ENCODE results near the gene PNPLA2. TPM values are rescaled to one million over a fixed set of nuclear protein-coding genes. Genes with fewer than 3 reads are reported as not detected.

PNPLA2 gene
- total and polyA plus RNA-seq, 8 donors = 59.1 to 234 (median 95.9) TPM

DNA sequence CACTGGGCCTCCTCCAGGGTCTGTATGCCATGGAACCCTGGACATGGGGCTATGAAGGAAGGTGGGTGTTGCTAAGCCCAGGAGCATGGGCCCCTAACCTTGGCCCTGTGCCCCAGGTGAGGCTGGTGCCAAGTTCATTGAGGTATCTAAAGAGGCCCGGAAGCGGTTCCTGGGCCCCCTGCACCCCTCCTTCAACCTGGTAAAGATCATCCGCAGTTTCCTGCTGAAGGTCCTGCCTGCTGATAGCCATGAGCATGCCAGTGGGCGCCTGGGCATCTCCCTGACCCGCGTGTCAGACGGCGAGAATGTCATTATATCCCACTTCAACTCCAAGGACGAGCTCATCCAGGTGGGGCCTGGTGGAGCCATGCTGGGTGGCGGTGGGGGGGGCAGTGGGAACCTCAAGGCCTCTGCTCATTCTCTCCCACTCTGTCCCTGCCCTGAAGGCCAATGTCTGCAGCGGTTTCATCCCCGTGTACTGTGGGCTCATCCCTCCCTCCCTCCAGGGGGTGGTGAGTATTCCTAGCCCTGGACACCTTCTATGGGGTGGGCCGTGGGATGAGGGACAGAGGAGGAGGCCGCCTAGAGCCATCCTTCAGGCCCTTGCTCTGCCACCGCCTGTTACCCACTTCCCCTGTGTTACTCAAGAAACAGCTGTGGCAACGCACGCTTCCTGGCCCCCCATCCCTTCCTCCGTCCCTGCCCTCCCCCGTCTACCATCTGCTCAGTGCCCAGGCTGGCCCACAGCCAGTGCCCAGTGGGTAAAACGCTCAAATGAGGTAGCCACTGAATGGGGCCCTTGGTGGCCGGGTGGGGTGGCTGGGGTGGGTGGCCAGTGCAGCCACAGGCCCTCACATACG lies 3.0 kb downstream of the PNPLA2 start:
- H3K27ac ChIP-seq = peak overlapping the region; percentile 91 to 99 (median 97)
- H3K4me3 ChIP-seq = peak overlapping the region in 3 of 4 donors; percentile 5 to 86 (median 80)
- FAIRE-seq = no peak
- TF ChIP-seq, protein P1, sequence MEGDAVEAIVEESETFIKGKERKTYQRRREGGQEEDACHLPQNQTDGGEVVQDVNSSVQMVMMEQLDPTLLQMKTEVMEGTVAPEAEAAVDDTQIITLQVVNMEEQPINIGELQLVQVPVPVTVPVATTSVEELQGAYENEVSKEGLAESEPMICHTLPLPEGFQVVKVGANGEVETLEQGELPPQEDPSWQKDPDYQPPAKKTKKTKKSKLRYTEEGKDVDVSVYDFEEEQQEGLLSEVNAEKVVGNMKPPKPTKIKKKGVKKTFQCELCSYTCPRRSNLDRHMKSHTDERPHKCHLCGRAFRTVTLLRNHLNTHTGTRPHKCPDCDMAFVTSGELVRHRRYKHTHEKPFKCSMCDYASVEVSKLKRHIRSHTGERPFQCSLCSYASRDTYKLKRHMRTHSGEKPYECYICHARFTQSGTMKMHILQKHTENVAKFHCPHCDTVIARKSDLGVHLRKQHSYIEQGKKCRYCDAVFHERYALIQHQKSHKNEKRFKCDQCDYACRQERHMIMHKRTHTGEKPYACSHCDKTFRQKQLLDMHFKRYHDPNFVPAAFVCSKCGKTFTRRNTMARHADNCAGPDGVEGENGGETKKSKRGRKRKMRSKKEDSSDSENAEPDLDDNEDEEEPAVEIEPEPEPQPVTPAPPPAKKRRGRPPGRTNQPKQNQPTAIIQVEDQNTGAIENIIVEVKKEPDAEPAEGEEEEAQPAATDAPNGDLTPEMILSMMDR (IDR thresholded peaks at IDR 0.05) = no peak
- DNase-seq = peak in 4 of 6 donors; percentile 56 to 82 (median 68)
- ATAC-seq = no peak
- WGBS, 2 donors = 18 to 28% methylated on average over 21 to 22 of the region's 22 CpGs
- intact Hi-C loops (cut with DNase I) = no loop called here
- no peaks in the 10 kb centered on the region for H3K27me3 ChIP-seq
- H3K4me1 ChIP-seq = peaks cover 28 to 44% (median 35%) of the 10 kb centered on the region in 3 donors
- no peaks in the 10 kb centered on the region for H3K9me3 ChIP-seq
- peaks cover 0 to 10% (median 6%) of the 10 kb centered on the region in 3 donors for H3K36me3 ChIP-seq

DNA sequence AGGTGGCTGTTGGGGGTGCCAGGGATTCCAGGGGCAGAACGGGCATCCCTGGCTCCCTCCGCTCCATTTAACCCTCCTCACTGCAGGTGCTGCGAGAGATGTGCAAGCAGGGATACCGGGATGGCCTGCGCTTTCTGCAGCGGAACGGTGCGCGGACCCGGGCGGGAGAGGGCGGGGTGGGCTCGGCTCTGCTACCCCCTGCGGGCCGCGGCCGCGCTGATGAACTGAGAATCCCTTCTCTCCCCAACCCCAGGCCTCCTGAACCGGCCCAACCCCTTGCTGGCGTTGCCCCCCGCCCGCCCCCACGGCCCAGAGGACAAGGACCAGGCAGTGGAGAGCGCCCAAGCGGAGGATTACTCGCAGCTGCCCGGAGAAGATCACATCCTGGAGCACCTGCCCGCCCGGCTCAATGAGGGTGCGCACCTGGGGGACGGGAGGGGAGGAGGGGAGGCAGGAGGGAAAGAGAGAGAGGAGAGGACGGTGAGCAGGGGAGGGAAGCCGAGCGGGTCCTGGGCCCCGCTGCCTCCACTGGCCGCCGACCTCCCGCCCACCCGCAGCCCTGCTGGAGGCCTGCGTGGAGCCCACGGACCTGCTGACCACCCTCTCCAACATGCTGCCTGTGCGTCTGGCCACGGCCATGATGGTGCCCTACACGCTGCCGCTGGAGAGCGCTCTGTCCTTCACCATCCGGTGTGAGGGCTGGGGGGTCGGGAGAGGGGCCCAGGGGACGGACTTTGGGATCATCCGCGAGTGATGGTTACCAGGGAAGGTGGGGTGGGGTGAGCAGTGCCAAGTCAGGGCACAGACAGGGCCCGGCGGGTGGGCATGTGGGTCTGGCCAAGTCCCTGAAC lies 5.0 kb downstream of the PNPLA2 start:
- WGBS, 2 donors = 42 to 45% methylated on average over 44 to 53 of the region's 53 CpGs
- ATAC-seq (no peak), DNase-seq (peak in 3 of 6 donors; percentile 62 to 91 (median 62)), FAIRE-seq (no peak)
- peaks cover 31 to 54% (median 33%) of the 10 kb centered on the region in 3 donors for H3K4me1 ChIP-seq
- peak overlapping the region; percentile 12 to 80 (median 38) for H3K4me3 ChIP-seq
- intact Hi-C loops (cut with DNase I) = no loop called here
- H3K27me3 ChIP-seq = no peaks in the 10 kb centered on the region
- peak overlapping the region; percentile 88 to 97 (median 91) for H3K27ac ChIP-seq
- H3K9me3 ChIP-seq = no peaks in the 10 kb centered on the region
- TF ChIP-seq, protein P1 (IDR thresholded peaks at IDR 0.05) = no peak
- H3K36me3 ChIP-seq = peaks cover 0 to 10% (median 6%) of the 10 kb centered on the region in 3 donors

DNA sequence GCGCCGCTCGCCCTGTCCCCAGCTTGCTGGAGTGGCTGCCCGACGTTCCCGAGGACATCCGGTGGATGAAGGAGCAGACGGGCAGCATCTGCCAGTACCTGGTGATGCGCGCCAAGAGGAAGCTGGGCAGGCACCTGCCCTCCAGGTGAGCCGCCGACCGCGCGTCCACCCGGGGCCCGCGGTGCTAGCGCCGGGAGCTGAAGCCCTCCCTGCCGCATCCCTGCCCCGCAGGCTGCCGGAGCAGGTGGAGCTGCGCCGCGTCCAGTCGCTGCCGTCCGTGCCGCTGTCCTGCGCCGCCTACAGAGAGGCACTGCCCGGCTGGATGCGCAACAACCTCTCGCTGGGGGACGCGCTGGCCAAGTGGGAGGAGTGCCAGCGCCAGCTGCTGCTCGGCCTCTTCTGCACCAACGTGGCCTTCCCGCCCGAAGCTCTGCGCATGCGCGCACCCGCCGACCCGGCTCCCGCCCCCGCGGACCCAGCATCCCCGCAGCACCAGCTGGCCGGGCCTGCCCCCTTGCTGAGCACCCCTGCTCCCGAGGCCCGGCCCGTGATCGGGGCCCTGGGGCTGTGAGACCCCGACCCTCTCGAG lies 5.7 kb downstream of the PNPLA2 start:
- ATAC-seq (peak; percentile 14 to 45 (median 25)), DNase-seq (peak; percentile 87 to 98 (median 94)), FAIRE-seq (no peak)
- Histone ChIP-seq H3K4me3 (peak overlapping the region; percentile 12 to 80 (median 38)), H3K36me3 (peaks cover 0 to 10% (median 6%) of the 10 kb centered on the region in 3 donors), H3K27me3 (no peaks in the 10 kb centered on the region), H3K27ac (peak overlapping the region; percentile 88 to 97 (median 91)), H3K9me3 (no peaks in the 10 kb centered on the region), H3K4me1 (peaks cover 35 to 61% (median 40%) of the 10 kb centered on the region in 3 donors)
- intact Hi-C loops (cut with DNase I) = no loop called here
- WGBS, 2 donors = 28 to 35% methylated on average over 34 to 59 of the region's 59 CpGs
- TF ChIP-seq, protein P1 (IDR thresholded peaks at IDR 0.05) = no peak

DNA sequence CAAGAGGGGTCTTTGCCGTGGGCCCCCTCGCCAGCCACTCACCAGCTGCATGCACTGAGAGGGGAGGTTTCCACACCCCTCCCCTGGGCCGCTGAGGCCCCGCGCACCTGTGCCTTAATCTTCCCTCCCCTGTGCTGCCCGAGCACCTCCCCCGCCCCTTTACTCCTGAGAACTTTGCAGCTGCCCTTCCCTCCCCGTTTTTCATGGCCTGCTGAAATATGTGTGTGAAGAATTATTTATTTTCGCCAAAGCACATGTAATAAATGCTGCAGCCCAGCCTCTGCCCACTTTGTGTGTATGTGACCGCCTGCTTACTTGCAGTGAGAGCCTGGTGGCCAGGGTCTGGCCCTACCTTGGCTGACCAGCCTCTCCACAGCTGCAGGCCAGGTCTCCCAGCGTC lies 6.2 kb downstream of the PNPLA2 start:
- Histone ChIP-seq H3K9me3 (no peaks in the 10 kb centered on the region), H3K4me3 (peak overlapping the region in 3 of 4 donors; percentile 35 to 80 (median 69)), H3K36me3 (peaks cover 0 to 10% (median 6%) of the 10 kb centered on the region in 3 donors), H3K4me1 (peaks cover 37 to 61% (median 44%) of the 10 kb centered on the region in 3 donors), H3K27me3 (no peaks in the 10 kb centered on the region), H3K27ac (peak overlapping the region; percentile 88 to 97 (median 91))
- peak; percentile 21 to 44 (median 38) for ATAC-seq
- peak; percentile 73 to 92 (median 90) for DNase-seq
- intact Hi-C loops (cut with DNase I) = no loop called here
- TF ChIP-seq, protein P1 (IDR thresholded peaks at IDR 0.05) = no peak
- FAIRE-seq = no peak
- 34 to 35% methylated on average over 11 of the region's 11 CpGs for WGBS, 2 donors
